ENCODE results near the gene PCNX1.
"Not testable (repeated sequence)": the region's sequence is repeated elsewhere in the genome, so short reads cannot be mapped to it uniquely, and the experiment has no call there.

PCNX1 gene

GRCh38 chr14:71141701-71142374 is 234.6 kb downstream of the PCNX1 start:
- no peak for TF ChIP-seq CTCF (conservative IDR thresholded peaks at IDR 0.05; ENCODE audit: low read depth)
- ChIA-PET CTCF (interaction anchor here (0.8 kb wide), 1 partner anchor 611 kb away, joined by 4 read pairs; no protein-coding TSS in a partner anchor), POLR2A (ENCODE audit: low non-redundant PET) (interaction anchor here (0.6 kb wide), 1 partner anchor 595 kb away, joined by 5 read pairs; no protein-coding TSS in a partner anchor)
- H3K27ac ChIP-seq = no peak overlapping the region
- DNase-seq (ENCODE audit: low spot score) = no peak

- H3K27ac ChIP-seq = no peak overlapping the region
- ChIA-PET CTCF (interaction anchor here (0.7 kb wide), 2 partner anchors 611 to 1097 kb away, joined by 3 read pairs; no protein-coding TSS in a partner anchor), POLR2A (ENCODE audit: low non-redundant PET) (no interaction called here)
- no peak for DNase-seq (ENCODE audit: low spot score)
- TF ChIP-seq CTCF (conservative IDR thresholded peaks at IDR 0.05; ENCODE audit: low read depth) = no peak
Observed at GRCh38 chr14:71142375-71143038, 235.2 kb downstream of the PCNX1 start.

GRCh38 chr14:71143381-71144290 is 236.4 kb downstream of the PCNX1 start:
- DNase-seq (ENCODE audit: low spot score) = peak; percentile 37
- no peak for TF ChIP-seq CTCF (conservative IDR thresholded peaks at IDR 0.05; ENCODE audit: low read depth)
- H3K27ac ChIP-seq = no peak overlapping the region
- ChIA-PET CTCF (interaction anchor here (0.7 to 1.7 kb wide), 3 partner anchors 609 to 1098 kb away, joined by 3 to 4 read pairs (median 3); no protein-coding TSS in a partner anchor), POLR2A (ENCODE audit: low non-redundant PET) (no interaction called here)

GRCh38 chr14:71147335-71147734 is 240.1 kb downstream of the PCNX1 start:
- DNase-seq (ENCODE audit: low spot score); POLR2A ChIA-PET (ENCODE audit: low non-redundant PET); H3K27ac ChIP-seq: not testable (repeated sequence)
- CTCF ChIA-PET = interaction anchor here (1.2 kb wide), 1 partner anchor 606 kb away, joined by 3 read pairs; no protein-coding TSS in a partner anchor

GRCh38 chr14:71148627-71149026 is 241.4 kb downstream of the PCNX1 start:
- H3K27ac ChIP-seq = no peak overlapping the region
- CTCF ChIA-PET = interaction anchor here (0.6 kb wide), 1 partner anchor 605 kb away, joined by 3 read pairs; no protein-coding TSS in a partner anchor
- POLR2A ChIA-PET (ENCODE audit: low non-redundant PET) = no interaction called here
- no peak for DNase-seq (ENCODE audit: low spot score)
- no peak for TF ChIP-seq CTCF (conservative IDR thresholded peaks at IDR 0.05; ENCODE audit: low read depth)

GRCh38 chr14:71150737-71151136 is 243.5 kb downstream of the PCNX1 start:
- POLR2A ChIA-PET (ENCODE audit: low non-redundant PET) = no interaction called here
- no peak for DNase-seq (ENCODE audit: low spot score)
- H3K27ac ChIP-seq = no peak overlapping the region
- CTCF ChIA-PET = no interaction called here
- TF ChIP-seq CTCF (conservative IDR thresholded peaks at IDR 0.05; ENCODE audit: low read depth) = no peak

All from RWPE1 (cell line).